ENCODE results near the gene SNRPA.
A peak's percentile ranks its signal among the peaks of the same experiment; 100 is the strongest.

SNRPA gene

DNA sequence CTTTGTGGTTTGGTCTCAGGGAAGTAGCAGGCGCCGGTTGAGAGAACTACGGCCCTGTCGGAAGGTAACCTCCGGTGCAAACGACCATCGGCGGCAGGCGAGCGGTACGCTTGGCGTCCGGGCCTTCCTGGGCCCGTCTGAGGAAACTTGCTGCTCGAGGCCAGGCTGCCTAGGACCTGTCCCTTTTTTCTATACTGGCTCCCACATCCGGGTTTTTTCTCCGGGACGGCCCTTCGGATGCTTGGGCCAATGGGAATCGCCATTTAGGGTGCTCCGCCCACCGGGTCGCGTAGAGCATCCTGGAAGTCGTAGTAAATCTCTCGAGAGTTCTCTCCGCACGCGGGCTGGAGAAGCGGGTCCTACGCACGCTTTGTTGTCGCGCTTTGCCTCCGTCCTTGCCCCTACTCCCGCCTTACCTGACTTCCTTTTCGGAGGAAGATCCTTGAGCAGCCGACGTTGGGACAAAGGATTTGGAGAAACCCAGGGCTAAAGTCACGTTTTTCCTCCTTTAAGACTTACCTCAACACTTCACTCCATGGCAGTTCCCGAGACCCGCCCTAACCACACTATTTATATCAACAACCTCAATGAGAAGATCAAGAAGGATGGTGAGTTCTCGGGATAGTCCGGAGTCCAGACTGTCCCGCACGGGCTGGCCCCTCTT, at the start of gene SNRPA:
TSS of gene SNRPA (plus strand) at position 330 of the 664 bp plus-strand sequence. CDS start at position 536, 206 bp downstream.
- peak; percentile 85 for DNase-seq (ENCODE audit: low read depth)

DNA sequence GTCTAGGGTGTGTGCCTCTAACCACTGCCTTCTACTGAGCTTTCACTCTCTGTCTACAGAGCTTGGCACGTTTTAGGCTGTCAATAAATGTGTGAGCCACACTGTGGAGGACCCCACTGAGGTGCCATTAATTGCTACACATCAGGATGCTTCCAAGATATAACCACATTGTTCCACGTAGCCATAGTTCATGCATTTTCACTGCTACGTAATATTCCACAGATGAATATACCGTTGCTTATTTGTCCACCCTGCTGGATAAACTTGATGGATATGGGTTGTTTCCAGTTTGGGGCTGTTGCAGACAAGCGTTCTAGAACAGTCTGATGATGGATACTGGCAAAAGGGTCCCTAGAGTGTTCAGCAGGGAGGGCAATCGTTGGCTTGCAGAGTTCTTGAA, 49.2 kb upstream of the SNRPA start:
- DNase-seq (ENCODE audit: low read depth): no peak

DNA sequence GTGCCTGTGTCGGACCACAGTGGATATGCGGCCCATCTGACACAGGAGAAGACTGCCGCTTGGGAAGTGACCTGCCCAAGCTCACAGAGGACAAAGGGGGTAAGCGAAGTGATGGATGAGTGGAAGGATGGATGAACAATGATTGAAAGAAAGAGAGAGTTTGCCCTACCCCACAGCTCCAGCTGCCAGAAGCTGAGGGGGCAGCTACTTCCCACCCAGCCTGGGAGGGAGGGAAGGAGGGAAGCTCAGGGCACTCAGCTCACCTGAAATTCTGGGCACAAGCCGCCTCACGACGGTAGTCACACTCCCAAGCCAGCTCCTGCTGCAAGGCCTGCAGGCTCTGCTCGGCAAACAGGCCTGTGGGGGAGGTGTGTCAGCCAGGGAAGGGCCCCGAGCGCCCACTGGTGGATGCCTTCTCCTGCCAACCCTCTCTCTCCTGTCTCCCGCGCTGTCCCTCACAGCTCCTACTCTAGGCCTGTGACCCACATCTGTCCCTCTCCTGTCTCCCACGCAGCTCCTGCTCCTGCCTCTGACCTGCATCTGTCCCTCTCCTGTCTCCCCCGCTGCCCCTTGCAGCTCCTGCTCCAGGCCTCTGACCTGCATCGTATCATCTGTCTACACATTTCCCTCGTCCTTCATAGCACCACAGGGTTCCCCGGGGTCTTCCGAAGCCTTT, 48.5 kb upstream of the SNRPA start:
- no peak for DNase-seq (ENCODE audit: low read depth)

DNA sequence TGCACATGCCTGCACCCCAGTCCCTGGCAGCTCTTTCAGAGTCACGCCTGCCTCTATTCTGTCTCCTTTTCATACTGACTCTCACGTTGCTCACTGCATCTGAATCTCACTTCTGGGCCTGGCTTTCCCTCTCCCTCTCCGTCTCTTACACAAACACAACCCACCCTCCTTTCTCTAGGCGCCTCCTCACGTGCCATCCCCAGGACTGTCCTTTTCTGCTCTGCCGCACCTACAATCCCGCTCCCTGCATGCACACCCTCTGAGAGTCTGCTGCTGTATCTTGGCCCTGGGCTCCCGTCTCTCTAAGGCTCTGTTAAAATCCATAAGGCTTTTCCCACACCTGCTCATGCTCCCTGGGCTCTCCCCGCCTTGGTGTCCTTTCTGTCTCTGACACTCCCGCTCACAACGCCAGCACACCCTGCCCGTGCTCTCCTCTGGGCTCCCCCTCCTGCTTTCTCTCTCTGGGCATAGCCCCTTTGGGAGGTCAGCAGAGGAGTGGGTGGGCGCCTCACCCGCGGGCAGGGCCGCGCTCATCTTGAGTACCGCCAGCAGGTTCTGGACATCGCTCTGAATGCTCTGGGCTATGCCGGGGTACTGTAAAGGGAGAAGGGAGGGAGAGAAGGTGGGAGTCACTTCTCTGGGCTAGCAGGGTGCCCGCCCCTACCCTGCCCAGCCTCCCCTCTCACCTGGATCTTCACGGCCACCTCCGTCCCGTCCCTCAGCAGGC, 47.8 kb upstream of the SNRPA start:
- no peak for DNase-seq (ENCODE audit: low read depth)

DNA sequence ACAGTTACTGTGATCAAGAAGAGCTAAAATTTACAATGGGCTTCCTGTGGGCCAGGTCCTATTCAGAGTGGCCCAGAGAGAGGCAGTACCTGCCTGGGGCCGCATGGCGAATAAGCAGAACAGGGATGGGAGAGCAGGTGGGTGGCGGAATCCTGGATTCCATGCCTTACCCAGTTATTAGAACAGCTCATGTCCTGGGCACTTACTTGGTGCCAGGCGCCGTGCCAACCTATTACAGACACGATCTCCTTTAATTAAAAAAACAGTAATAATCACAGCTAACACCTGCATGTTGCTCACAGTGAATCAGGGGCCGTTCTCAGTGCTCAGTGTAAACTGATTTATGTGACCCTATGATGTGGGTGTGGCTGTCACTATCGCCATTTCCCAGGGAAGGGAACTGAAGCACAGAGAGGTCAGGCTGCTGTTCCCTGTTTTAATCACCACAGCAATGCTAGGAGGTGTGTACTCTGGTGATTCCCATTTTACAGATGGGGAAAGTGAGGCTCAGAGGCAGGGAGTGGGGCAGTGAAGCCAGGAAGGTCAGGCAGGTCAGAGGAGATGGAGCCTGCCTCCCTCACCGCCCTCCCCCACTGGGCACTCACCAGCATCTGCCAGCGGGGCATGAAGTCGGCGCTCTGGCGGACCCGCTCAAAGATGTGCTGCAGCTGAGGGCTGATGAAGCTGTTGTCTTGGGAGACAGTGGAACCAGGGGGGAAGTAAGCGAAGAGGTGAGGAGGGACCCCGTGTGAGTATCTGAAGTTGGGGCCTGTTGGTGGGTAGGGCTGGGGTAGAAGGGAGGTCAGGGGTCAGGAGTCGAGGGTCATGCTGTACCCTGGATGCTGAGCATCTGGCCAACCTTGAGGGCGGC, 46.3 kb upstream of the SNRPA start:
- no peak for DNase-seq (ENCODE audit: low read depth)

DNA sequence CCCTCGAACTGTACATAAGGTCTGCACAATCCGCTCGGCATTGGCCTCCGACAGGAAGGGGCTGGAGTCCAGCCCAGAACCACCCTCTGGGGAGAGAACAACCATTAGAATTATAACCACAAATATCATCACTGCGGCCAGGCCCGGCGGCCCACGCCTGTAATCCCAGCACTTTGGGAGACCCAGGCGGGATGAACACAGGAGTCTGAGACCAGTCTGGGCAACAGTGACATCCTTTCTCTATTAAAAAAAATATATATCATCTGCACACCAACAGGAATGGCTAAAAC, 45.7 kb upstream of the SNRPA start:
- no peak for DNase-seq (ENCODE audit: low read depth)

DNA sequence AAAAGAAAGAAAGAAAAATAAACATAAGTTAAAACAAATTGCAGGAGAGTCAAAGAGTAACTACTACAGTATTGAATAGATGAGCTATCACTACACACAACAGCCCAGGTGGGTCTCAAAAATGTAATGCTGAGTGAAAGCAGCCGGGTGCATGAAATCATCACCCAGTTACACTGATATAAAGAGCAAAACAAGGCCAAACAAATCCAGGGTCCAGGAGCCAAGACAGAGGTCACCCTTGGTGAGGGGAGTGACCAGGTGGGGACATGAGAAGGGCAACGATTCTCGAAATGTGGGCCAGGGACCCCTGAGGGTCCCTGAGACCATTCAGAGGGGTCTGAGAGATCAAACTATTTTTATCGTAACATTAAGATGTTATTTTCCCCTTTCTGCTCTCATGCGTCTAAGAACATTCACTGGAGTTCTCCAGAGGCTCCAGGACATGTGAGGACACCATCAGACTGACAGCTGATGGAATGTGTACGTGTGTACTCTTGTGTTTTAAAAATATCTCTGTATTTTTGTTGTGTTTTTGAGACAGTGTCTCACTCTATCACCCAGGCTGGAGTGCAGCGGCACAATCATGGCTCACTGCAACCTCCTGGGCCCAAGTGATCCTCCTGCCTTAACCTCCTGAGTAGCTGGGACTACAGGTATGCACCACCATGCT, 44.9 kb upstream of the SNRPA start:
- no peak for DNase-seq (ENCODE audit: low read depth)

DNA sequence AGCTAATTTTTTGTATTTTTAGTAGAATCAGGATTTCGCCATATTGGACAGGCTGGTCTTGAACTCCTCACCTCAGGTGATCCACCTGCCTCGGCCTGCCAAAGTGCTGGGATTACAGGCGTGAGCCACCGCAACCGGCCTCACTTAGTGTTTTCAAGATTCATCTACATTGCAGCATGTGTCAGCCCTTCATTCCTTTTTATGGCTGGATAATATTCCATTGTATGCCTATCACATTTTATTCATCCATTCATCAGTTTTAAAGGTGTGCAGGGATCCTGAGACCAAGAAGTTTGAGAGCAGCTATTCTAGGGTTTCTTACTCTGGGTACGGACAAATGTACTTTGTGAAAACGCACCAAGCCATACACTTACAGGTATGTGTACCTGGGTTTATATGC, 43.4 kb upstream of the SNRPA start:
- DNase-seq (ENCODE audit: low read depth): no peak

DNA sequence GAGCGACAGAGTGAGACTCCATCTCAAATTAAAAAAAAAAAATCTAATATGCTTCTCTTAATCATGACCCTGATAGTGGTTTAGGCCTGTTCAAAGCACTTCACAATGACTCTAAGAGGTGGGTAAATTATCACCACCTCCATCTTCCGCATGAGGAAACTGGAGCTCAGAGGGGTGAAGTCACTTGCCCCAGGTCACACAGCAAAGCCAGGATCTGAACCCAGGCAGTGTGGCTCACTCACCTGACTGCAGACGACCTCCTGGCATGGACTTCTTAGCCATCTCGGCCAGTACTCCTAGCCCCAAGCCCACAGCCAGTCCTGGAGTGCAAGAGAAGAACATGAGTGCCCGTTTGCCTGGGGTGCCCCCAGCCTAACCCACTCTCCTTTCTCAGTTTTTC, 41.2 kb upstream of the SNRPA start:
- DNase-seq (ENCODE audit: low read depth): no peak

DNA sequence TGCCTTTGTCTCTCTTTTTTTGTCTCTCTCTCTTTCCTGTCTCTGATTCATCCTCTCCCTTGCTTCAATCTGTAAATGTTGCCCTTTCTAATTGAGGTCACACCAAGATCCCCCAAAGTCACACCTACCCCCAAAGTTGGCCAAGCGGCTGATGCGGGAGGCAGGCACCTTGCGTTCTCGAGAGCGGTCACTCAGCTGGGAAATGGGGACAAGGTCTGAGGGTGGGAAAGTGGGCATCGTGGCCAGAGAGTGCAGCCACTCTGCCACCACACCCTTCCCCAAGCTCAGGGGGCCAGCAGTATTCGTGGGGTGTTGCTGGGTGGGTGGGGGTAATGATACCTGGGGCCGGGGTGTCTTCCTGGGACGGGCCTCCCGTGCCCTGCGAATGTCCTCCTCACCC, 37.1 kb upstream of the SNRPA start:
- DNase-seq (ENCODE audit: low read depth): no peak

DNA sequence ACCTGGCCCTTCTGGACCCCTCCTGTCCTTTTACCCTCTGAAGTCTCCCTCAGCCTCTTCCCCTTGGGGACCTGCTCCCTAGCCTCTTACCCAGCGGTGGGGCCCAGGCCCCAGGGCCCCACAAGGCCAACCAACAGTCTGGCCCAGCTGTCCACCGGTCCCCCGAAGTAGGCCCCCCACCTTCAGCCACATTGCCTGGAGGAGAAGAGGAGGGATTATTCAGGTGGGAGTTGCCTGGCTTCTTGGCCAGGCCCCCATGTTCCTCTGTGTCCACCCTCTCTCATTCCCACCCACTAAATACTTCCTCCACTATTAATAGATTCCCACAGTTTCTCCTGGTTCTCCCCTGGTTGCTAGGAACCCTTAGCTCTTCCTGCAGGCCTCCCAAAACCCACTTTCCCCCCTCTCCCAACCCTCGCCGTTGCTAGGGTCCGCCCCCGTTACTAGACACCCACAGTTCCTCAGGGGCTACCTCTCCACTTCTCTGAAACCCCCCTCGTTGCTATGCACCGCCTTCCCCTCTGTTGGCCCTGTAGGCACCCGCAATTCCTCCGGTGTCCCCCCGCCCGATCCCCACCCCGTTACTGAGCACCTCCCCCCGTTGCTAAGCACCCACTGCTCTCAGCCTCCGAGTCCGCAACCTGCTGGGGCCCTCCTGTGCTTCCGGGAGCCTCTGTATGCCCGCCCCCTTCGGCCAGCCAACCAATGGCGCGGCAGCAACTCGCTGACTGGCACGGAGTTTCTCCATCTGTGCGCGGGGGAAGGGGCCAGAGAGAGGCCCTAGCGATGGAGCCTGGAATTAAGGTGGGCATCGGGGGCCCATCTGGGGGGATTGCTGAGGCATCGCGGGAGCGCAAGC, 36.3 kb upstream of the SNRPA start:
- peak; percentile 69 for DNase-seq (ENCODE audit: low read depth)

DNA sequence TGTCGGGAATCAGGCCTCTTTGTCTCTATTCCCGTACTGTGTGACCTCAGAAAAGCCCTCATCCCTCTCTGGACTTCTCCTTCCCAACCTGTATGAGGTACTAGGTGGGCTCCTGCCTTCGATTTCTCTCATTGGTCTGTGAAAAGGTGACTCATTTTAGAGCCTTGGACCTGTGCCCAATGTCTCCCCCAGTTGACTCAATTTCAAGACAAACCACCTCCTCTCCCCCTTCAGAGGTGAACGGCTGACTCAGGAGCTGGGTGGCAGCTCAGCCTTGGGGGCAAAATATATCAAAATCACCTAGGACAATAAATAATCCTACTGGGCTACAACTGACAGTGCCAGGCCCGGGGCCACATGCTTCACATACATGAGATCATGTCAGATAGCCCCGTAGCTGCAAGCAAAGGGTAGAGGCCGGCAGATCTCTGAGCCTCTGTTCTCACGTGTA, 34.9 kb upstream of the SNRPA start:
- peak; percentile 29 for DNase-seq (ENCODE audit: low read depth)

DNA sequence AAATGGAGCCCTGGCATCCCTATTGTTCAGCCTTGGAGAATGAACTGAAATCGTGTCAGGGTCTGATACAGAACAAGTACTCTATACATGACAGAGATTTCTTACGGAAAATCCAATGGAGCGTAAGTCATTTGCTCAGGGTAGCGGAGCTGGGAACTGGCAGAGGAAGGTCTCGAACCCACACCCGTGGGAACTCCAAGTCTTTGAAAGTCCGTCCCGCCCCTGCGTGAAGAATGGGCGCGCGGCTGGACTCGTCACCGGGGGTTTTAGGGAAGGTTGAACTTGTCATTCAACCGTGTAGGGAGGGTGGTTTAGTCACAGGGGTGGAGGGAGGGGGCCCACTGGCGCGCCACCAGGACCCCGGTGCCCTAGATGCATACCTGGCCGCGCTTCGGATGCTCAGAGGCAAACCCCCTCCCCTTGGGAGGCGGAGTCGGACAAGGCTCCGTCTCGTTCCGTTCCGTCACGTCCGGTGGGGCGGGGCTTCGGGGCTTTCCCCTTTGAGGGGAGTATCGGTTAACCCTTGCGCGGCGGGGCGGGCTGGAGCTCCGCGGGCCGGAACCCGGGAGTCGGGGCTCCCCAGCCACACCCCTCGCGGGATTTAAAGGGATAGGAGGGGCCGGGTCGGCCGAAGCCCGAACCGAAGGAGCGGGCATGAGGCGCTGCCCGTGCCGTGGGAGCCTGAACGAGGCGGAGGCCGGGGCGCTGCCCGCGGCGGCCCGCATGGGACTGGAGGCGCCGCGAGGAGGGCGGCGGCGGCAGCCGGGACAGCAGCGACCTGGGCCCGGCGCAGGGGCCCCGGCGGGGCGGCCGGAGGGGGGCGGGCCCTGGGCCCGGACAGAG, 34.3 kb upstream of the SNRPA start, which contains the start of the genes COQ8B and ITPKC:
TSS of gene COQ8B (minus strand) at position 405 of the 843 bp plus-strand sequence. CDS start 2,254 bp downstream, outside the sequence.
TSS of gene ITPKC (plus strand) at position 631 of the 843 bp plus-strand sequence. CDS start at position 655, 24 bp downstream.
- DNase-seq (ENCODE audit: low read depth): peak; percentile 100

DNA sequence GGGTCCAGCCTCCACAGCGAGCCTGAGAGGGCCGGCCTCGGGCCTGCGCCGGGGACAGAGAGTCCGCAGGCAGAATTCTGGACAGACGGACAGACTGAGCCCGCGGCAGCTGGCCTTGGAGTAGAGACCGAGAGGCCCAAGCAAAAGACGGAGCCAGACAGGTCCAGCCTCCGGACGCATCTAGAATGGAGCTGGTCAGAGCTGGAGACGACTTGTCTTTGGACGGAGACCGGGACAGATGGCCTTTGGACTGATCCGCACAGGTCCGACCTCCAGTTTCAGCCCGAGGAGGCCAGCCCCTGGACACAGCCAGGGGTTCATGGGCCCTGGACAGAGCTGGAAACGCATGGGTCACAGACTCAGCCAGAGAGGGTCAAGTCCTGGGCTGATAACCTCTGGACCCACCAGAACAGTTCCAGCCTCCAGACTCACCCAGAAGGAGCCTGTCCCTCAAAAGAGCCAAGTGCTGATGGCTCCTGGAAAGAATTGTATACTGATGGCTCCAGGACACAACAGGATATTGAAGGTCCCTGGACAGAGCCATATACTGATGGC, 33.6 kb upstream of the SNRPA start:
- no peak for DNase-seq (ENCODE audit: low read depth)

DNA sequence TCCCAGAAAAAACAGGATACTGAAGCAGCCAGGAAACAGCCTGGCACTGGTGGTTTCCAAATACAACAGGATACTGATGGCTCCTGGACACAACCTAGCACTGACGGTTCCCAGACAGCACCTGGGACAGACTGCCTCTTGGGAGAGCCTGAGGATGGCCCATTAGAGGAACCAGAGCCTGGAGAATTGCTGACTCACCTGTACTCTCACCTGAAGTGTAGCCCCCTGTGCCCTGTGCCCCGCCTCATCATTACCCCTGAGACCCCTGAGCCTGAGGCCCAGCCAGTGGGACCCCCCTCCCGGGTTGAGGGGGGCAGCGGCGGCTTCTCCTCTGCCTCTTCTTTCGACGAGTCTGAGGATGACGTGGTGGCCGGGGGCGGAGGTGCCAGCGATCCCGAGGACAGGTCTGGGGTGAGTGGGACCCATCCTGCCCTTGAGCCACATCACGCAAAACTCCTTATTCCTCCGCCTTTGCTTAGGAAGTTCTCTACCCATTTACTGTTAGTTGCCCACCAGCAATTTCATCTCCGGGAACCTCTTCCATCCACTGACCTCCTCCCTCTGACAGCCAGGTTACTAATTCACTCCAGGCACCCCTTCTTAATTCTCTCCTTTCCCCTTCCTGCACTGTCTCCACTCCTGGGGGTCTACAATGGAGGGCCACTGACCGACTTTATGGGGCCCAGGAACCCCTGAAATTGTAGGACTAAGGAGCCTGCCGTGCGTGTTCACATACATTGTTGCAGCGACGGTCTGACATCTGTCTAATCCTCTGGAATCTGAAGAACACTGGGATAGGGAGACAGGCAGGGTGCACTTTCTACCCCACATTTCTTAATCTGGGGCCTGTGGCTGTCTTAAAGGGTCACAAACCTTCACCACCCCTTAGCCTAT, 32.9 kb upstream of the SNRPA start:
- DNase-seq (ENCODE audit: low read depth): no peak

DNA sequence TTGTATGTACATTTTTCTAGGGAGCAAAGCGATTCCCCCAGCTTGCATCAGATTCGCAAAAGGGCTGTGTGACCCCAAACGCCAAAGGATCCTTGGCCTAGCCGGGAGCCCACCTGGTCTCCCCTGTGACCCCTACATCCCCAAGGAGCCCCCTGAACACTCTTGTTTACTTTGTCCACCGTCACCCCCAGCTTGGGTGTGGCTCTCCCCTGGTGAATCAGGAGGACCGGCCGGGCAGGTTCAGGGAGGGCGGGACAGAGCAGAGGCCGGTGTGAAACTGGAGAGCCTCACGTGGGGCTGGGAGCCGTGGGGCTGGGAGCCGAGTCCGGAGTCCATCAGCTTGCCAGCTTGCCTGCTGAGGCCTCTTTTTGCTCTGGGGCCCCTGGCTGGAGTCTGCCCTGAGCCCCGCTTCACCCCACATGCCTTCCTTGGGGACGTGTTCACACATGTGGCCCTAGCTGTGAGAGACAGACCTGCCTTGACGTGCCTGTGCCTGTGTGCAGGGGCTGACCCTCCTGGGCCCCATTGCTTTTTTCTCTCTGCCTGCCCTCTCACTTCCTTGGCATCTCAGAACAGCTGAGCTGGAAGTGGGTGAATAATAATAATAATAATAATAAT, 32.1 kb upstream of the SNRPA start:
- no peak for DNase-seq (ENCODE audit: low read depth)

DNA sequence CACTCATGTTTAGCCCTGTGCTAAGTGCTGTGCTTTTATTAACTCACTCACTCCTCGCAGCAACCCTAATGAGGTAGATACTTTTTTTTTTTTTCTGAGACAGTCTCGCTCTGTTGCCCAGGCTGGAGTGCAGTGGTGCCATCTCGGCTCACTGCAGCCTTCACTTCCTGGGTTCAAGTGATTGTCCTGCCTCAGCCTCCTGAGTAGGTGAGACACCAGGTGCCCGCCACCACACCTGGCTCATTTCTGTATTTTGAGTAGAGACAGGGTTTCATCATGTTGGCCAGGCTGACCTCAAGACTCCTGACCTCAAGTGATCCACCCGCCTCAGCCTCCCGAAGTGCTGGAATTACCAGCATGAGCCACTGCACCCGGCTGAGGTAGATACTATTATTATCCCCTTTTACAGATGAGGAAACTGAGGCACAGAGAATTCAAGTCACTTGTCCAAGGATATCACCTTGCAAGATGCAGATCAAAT, 31.5 kb upstream of the SNRPA start:
- DNase-seq (ENCODE audit: low read depth): no peak

DNA sequence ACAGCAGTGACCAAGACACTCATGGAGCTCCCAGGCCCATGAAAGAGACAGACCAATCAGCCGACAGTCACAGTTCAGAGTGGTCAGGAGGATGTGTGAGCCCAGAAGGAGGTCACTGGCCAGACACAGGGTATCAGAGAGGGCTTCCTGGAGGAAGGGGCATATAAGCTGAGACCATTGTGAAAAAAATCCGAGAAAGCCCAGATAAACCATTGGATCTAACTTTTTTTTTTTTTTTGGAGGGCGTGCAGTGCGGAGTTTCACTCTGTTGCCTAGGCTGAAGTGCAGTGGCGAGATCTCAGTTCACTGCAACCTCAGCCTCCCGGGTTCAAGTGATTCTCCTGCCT, 29.9 kb upstream of the SNRPA start:
- no peak for DNase-seq (ENCODE audit: low read depth)
